Common myeloid progenitor, CD34-positive (primary cell): ENCODE data around the gene MPND.
A peak's percentile ranks its signal among the peaks of the same experiment; 100 is the strongest.

Experiments used
- CTCF ChIA-PET: fragments of 350-600 bp; sonication (Branson Sonifier 250); formaldehyde crosslinking; loops from one replicate; lab custom pipeline; 2021; ENCODE audit warnings: antibody characterized with exemption; lab: Charles Lee
- POLR2A ChIA-PET: fragments of 350-600 bp; sonication (Branson Sonifier 250); formaldehyde crosslinking; loops from one replicate; lab custom pipeline; 2021; ENCODE audit warnings: antibody characterized with exemption; lab: Charles Lee
- DNase-seq, 3 donors: peaks; one replicate each; pipeline versions ENCODE4 v3.0.0 to v3.0.0-alpha.2; 2013
- H3K27ac ChIP-seq, 2 experiments: 1 replicate in 1 of 2; 2 replicates in 1 of 2; pipeline ENCODE4 v1.7.0; 2013; ENCODE audit warnings: inconsistent platforms in 2 of 2, low read length in 2 of 2, mild to moderate bottlenecking in 2 of 2, low read depth in 1 of 2, moderate library complexity in 1 of 2; ENCODE audit not compliant: severe bottlenecking in 2 of 2, insufficient read depth in 1 of 2, poor library complexity in 1 of 2
- H3K27me3 ChIP-seq, 5 experiments: replicated peaks in 2 of 5; 1 replicate in 3 of 5; 2 replicates in 2 of 5; pipeline versions ENCODE4 v1.6.1 to v1.7.0; 2013; ENCODE audit warnings: low read length in 4 of 5, mild to moderate bottlenecking in 2 of 5, moderate library complexity in 2 of 5, inconsistent platforms in 1 of 5; ENCODE audit not compliant: insufficient read depth in 5 of 5, control insufficient read depth in 4 of 5
- H3K36me3 ChIP-seq, 4 experiments: 1 replicate in 2 of 4; 2 replicates in 2 of 4; pipeline versions ENCODE4 v1.6.1 to v1.7.0; 2013; ENCODE audit warnings: low read length in 3 of 4, control low read depth in 1 of 4, mild to moderate bottlenecking in 1 of 4; ENCODE audit not compliant: control insufficient read depth in 4 of 4, insufficient read depth in 4 of 4
- H3K4me1 ChIP-seq, 4 experiments: 1 replicate in 3 of 4; 2 replicates in 1 of 4; pipeline versions ENCODE4 v1.6.1 to v1.7.1; 2013; ENCODE audit warnings: low read length in 3 of 4, mild to moderate bottlenecking in 3 of 4, control low read depth in 1 of 4, inconsistent platforms in 1 of 4, moderate library complexity in 1 of 4; ENCODE audit not compliant: control insufficient read depth in 4 of 4, insufficient read depth in 4 of 4; ENCODE audit errors: control extremely low read depth in 1 of 4
- H3K4me3 ChIP-seq, 7 experiments: 1 replicate in 4 of 7; 2 replicates in 3 of 7; pipeline versions ENCODE4 v1.5.1 to v1.7.0; 2013; ENCODE audit warnings: mild to moderate bottlenecking in 7 of 7, low read length in 6 of 7, moderate library complexity in 6 of 7, inconsistent platforms in 2 of 7, low read depth in 2 of 7, control low read depth in 1 of 7; ENCODE audit not compliant: insufficient read depth in 4 of 7, control insufficient read depth in 1 of 7; ENCODE audit errors: extremely low read depth in 1 of 7
- H3K9me3 ChIP-seq, 5 experiments: 1 replicate in 4 of 5; 2 replicates in 1 of 5; pipeline versions ENCODE4 v1.6.1 to v1.7.1; 2013; ENCODE audit warnings: low read length in 4 of 5, mild to moderate bottlenecking in 2 of 5, inconsistent platforms in 1 of 5, low read depth in 1 of 5, moderate library complexity in 1 of 5; ENCODE audit not compliant: control insufficient read depth in 4 of 5, insufficient read depth in 2 of 5; ENCODE audit errors: control extremely low read depth in 1 of 5
- WGBS: methylation state at CpG from one replicate; pipeline ENCODE4 v1.1.5; 2013; ENCODE audit not compliant: insufficient coverage; 5-methylcytosine and 5-hydroxymethylcytosine counted together

The MPND gene

DNA sequence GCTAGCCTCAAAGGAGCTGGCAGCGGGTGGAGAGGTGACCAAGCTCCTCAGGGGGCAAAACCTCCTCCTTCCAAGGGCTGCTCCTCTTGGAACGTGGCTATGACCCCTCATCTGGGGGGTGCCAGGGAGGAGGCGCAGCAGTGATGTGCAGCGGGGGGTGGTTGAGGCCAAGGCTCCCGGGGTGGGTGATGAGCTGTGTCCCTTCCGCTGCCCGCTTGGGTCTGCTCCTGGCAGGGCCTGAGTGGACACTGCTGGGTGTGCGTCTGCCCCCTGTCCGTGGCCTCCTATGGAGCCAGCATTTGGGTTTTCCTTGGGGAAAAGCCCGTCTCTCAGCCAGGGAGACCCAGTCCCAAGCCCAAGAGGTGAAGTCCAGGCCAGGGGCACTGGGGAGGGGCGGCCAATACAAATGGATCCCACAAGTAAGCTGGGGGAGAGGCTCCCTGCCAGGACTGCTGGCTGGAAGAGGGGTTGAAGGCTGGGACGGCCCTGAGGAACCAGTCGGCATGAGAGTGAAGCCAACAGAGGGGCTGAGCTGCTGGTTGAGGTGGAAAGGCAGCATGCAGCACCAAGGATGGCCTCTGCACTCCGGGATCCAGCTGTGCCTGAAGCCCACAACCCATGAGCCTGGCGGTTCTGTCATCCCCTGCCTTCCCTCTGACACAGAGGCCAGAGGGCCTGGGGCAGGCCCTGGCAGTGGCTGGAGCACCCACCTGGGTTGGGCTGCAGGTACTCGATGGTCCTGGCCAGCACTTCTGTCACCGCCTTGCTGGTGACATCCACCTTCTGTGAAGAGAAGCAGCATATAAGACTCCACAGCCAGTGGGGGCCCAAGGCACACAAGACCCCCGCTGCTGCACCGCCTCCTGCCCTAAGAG is 22.7 kb downstream of the MPND start:
- WGBS: 94% methylated on average over 16 of the region's 19 CpGs
- CTCF ChIA-PET: interaction anchor here (0.8 to 5.1 kb wide), 3 partner anchors 10 to 105 kb away, joined by 3 to 23 read pairs (median 4); partner anchors contain the start of genes CHAF1A and SH3GL1
- POLR2A ChIA-PET: no interaction called here

DNA sequence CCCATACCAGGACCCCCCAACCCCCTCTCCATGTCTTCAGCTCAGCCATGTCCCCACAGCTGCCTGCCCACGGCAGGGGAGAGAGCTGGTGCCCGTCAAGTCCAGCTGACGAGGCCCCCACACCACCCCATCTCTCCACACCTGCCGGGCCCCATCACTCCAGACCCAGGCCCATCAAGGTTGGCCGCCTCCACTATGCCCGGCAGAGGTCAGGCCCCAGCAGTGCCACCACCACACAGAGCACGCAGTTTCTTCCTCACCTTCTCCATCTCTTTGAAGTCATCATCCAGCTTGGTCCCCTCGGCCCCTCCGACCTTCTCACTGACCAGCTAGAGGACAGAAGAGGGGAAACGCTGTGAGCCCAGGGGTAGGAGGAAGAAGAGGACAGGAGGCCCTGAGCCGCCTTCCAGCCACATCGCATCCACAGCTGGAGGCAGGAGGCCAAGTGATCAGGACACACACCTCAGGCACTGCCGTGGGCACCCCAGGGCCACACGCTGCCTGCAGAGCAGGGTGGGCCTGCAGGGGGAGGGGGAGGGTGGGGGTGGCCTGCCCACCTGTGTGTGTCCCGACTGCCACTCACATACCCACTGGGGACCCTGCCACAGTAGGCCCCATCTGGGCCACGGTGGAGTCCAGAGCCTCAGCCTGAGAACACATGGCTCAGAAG is 23.4 kb downstream of the MPND start:
- peaks cover 3 to 61% (median 34%) of the 10 kb centered on the region in 4 experiments for H3K36me3 ChIP-seq

More for the DNA sequence above, 22.7 kb downstream of the MPND start:
- H3K36me3 ChIP-seq: peaks cover 3 to 64% (median 37%) of the 10 kb centered on the region in 4 experiments
- no peak overlapping the region for H3K27ac ChIP-seq
- no peak for DNase-seq
- no peak overlapping the region for H3K4me3 ChIP-seq
- H3K9me3 ChIP-seq: no peaks in the 10 kb centered on the region
- H3K4me1 ChIP-seq: peaks cover 0 to 30% (median 26%) of the 10 kb centered on the region in 4 experiments
- no peaks in the 10 kb centered on the region for H3K27me3 ChIP-seq

DNA sequence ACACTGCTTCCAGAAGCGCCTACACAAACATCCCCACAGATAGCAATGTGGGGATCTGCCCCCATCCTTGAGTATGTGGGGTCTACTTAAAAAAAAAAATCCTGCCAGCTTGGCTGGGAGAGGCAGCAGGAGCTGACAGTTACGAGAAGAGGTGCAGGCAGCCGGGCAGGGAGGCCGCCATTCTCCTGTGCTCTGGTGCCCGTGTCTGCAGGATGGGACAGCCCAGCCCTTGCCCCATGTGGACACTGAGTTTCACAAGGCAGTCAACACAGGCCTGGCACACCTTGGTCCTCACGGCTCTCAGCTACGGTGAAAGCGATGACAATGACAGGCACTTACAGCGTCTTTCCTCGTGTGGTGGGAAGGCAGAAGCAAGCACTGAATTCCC is 24.0 kb downstream of the MPND start:
- H3K4me3 ChIP-seq: no peak overlapping the region
- no peaks in the 10 kb centered on the region for H3K9me3 ChIP-seq
- no peak overlapping the region for H3K27ac ChIP-seq
- CTCF ChIA-PET: interaction anchor here (1.2 to 5.1 kb wide), 3 partner anchors 9 to 34 kb away, joined by 3 to 23 read pairs (median 4); partner anchors contain the start of genes CHAF1A and SH3GL1
- DNase-seq: no peak
- 96% methylated on average over 10 of the region's 10 CpGs for WGBS
- H3K36me3 ChIP-seq: peaks cover 3 to 57% (median 29%) of the 10 kb centered on the region in 4 experiments
- H3K4me1 ChIP-seq: peaks cover 0 to 42% (median 29%) of the 10 kb centered on the region in 4 experiments
- POLR2A ChIA-PET: no interaction called here
- H3K27me3 ChIP-seq: no peaks in the 10 kb centered on the region

More for the DNA sequence above, 23.4 kb downstream of the MPND start:
- H3K27ac ChIP-seq: no peak overlapping the region
- H3K27me3 ChIP-seq: no peaks in the 10 kb centered on the region
- H3K9me3 ChIP-seq: no peaks in the 10 kb centered on the region
- WGBS: 93% methylated on average over 9 of the region's 16 CpGs
- no peak for DNase-seq
- POLR2A ChIA-PET: no interaction called here
- H3K4me1 ChIP-seq: peaks cover 0 to 36% (median 29%) of the 10 kb centered on the region in 4 experiments
- H3K4me3 ChIP-seq: no peak overlapping the region
- CTCF ChIA-PET: interaction anchor here (1.2 to 5.1 kb wide), 3 partner anchors 10 to 34 kb away, joined by 3 to 23 read pairs (median 4); partner anchors contain the start of genes CHAF1A and SH3GL1

DNA sequence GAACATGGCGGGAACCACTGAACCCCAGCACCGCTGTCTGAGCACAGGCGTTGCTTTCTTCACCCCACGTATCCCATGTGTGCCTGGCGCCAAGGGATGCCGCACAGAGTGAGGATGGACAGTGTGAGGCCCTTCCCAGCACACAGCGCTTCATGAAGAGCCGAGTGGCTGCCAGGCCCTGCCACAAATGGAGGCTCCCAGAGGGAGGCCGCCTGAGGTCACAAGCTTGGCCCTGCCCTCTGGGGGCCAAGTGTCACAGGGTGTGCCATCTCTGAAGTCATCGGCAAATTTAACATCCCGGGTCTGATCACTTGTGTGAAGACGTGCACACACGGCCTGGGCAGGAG is 24.4 kb downstream of the MPND start:
- Histone ChIP-seq H3K36me3 (peaks cover 3 to 53% (median 27%) of the 10 kb centered on the region in 4 experiments), H3K27me3 (no peaks in the 10 kb centered on the region), H3K4me1 (peaks cover 0 to 46% (median 29%) of the 10 kb centered on the region in 4 experiments), H3K9me3 (no peaks in the 10 kb centered on the region), H3K27ac (no peak overlapping the region), H3K4me3 (no peak overlapping the region)
- CTCF ChIA-PET: interaction anchor here (1.2 to 5.1 kb wide), 2 partner anchors 24 to 33 kb away, joined by 3 to 23 read pairs; partner anchors contain the start of genes CHAF1A and SH3GL1
- POLR2A ChIA-PET: no interaction called here
- DNase-seq: no peak
- WGBS: 97% methylated on average over 13 of the region's 13 CpGs

DNA sequence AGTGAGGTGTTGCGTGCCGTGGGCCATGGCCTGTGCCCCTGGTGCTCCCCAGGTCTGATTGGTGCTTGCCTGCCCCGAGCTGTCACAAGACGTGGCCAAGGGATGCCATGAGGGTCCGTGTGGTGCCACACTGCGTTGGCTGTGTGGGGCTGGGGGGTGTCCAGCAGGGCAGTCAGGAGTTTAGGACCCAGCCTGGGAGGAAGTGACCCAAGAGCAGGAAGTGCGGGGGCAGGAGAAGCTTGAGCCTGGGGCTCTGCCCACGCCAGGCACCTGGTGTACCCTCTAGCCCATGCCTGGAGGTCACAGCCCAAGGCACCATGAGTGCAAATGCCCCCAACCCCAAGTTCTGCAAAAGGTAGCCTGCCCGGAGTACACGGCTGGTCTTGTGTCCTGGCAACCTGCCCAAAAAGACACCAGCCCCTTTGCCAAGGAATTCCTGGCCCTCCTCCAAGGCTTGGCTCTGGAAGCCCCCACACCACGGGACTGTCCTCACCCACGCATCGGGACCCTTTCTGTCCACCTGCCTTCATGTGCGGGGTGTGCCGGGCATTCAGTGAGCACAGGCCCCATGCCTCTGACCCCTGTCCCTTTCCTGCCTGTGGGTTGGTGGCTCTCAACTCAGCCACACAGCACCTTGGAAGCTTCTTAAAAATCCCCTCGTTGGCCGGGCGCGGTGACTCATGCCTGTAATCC is 24.9 kb downstream of the MPND start:
- ChIA-PET CTCF (interaction anchor here (1.2 to 5.1 kb wide), 2 partner anchors 23 to 33 kb away, joined by 3 to 23 read pairs; partner anchors contain the start of genes CHAF1A and SH3GL1), POLR2A (no interaction called here)
- 93% methylated on average over 15 of the region's 19 CpGs for WGBS
- Histone ChIP-seq H3K36me3 (peaks cover 3 to 47% (median 23%) of the 10 kb centered on the region in 4 experiments), H3K9me3 (no peaks in the 10 kb centered on the region), H3K4me1 (peaks cover 0 to 50% (median 29%) of the 10 kb centered on the region in 4 experiments), H3K27ac (no peak overlapping the region), H3K27me3 (no peaks in the 10 kb centered on the region), H3K4me3 (no peak overlapping the region)
- DNase-seq: no peak

DNA sequence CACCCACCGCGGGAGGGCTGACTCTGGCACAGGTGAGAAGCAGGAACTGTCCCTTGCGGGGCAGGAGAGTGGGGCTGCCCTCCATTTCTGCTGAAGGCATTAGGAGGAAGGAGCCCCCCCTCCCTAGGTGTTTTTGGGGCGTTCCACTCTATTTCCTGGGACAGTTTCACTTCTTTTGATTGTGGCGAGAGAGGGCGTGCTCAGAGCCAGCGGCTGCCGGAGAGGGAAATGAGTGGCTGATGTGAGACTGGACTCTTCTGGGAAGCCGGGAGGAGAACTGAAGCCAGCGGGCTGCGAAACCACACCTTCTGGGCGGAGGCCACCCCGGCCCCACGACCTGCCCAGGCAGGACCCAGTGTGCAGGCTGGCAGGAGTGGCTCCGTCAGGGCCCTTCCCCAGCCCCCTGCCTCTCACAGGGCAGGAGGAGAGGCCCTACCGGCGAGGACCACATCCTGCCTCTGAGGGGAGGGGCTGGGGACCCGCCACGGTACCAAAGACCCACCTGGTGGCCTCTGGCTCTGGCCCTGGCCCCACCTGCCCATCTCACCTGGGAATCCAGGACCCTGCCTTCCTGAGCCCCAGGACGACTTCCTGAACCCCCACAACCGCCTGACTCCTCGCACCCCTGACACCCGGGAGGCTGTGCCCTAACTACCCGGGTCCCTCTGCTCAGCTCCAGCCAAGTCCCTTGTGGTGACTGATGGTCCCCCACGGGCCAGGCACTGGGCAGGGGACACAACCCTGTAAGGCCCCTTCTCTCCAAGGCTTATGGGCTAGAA is 25.9 kb downstream of the MPND start:
- POLR2A ChIA-PET: interaction anchor here (0.6 to 1.3 kb wide), 3 partner anchors 30 to 88 kb away, joined by 3 to 4 read pairs (median 3); partner anchors contain the start of genes SH3GL1 and UBXN6

More for the DNA sequence above, 25.9 kb downstream of the MPND start:
- no peaks in the 10 kb centered on the region for H3K9me3 ChIP-seq
- peak overlapping the region in 6 of 7 experiments; percentile 38 to 74 (median 52) for H3K4me3 ChIP-seq
- H3K27me3 ChIP-seq: no peaks in the 10 kb centered on the region
- H3K27ac ChIP-seq: peak overlapping the region in 1 of 2 experiments; percentile 49
- 2% methylated on average over 11 of the region's 25 CpGs for WGBS
- H3K36me3 ChIP-seq: peaks cover 3 to 37% (median 15%) of the 10 kb centered on the region in 4 experiments
- DNase-seq: peak; percentile 32 to 62 (median 51)
- CTCF ChIA-PET: interaction anchor here (1.0 to 5.1 kb wide), 11 partner anchors 7 to 45 kb away, joined by 3 to 23 read pairs (median 3); partner anchors contain the start of genes CHAF1A and SH3GL1
- peaks cover 0 to 60% (median 37%) of the 10 kb centered on the region in 4 experiments for H3K4me1 ChIP-seq
